GM18951 (cell line): ENCODE data around the gene ERI3.

Source experiments
- POLR2A ChIP-seq: IDR thresholded peaks from 4 replicates; pipeline ENCODE4 v1.6.1; 2011; ENCODE audit warnings: mild to moderate bottlenecking; ENCODE audit not compliant: insufficient read length, insufficient read depth; ENCODE audit errors: extremely low read depth
- in situ Hi-C: fragments of 300-500 bp; cut with MboI; formaldehyde crosslinking; loops from one replicate; pipeline ENCODE4 v1.12.0; 2022; ENCODE audit warnings: low sequenced_read_pairs, mixed read lengths, inconsistent platforms; ENCODE audit not compliant: unreplicated experiment

ERI3 gene

GRCh38 chr1:44361478-44361877 lies 6.4 kb upstream of the ERI3 start:
- no peak for TF ChIP-seq POLR2A
- in situ Hi-C loops: no loop called here

- in situ Hi-C loops: no loop called here
- no peak for TF ChIP-seq POLR2A
Measured at GRCh38 chr1:44359234-44359935, 4.3 kb upstream of the ERI3 start.

GRCh38 chr1:44357710-44358109 lies 2.7 kb upstream of the ERI3 start:
- TF ChIP-seq POLR2A: no peak
- in situ Hi-C loops: no loop called here

GRCh38 chr1:44355582-44356305 lies 687 bp upstream of the ERI3 start:
- in situ Hi-C loops: no loop called here
- TF ChIP-seq POLR2A: no peak

- no peak for TF ChIP-seq POLR2A
- in situ Hi-C loops: no loop called here
Measured at GRCh38 chr1:44354268-44354839, 703 bp downstream of the ERI3 start.

- no peak for TF ChIP-seq POLR2A
- in situ Hi-C loops: no loop called here
Measured at GRCh38 chr1:44353604-44354003, 1.5 kb downstream of the ERI3 start.

- in situ Hi-C loops: no loop called here
- TF ChIP-seq POLR2A: no peak
Measured at GRCh38 chr1:44351289-44351688, 3.8 kb downstream of the ERI3 start.

GRCh38 chr1:44348061-44348485 lies 7.0 kb downstream of the ERI3 start:
- in situ Hi-C loops: no loop called here
- TF ChIP-seq POLR2A: no peak

- TF ChIP-seq POLR2A: no peak
- in situ Hi-C loops: no loop called here
Measured at GRCh38 chr1:44347280-44347679, 7.8 kb downstream of the ERI3 start.

GRCh38 chr1:44346878-44347277 lies 8.2 kb downstream of the ERI3 start:
- in situ Hi-C loops: no loop called here
- no peak for TF ChIP-seq POLR2A

- TF ChIP-seq POLR2A: no peak
- in situ Hi-C loops: no loop called here
Measured at GRCh38 chr1:44346184-44346583, 8.9 kb downstream of the ERI3 start.

- in situ Hi-C loops: no loop called here
- TF ChIP-seq POLR2A: no peak
Measured at GRCh38 chr1:44345187-44345775, 9.8 kb downstream of the ERI3 start.

- in situ Hi-C loops: no loop called here
- TF ChIP-seq POLR2A: no peak
Measured at GRCh38 chr1:44339731-44340130, 15.3 kb downstream of the ERI3 start.

GRCh38 chr1:44338136-44338535 lies 16.9 kb downstream of the ERI3 start:
- in situ Hi-C loops: no loop called here
- TF ChIP-seq POLR2A: no peak

- in situ Hi-C loops: no loop called here
- TF ChIP-seq POLR2A: no peak
Measured at GRCh38 chr1:44336668-44337067, 18.4 kb downstream of the ERI3 start.
